ENCODE results near the gene DLGAP1. TPM values are rescaled to one million over a fixed set of nuclear protein-coding genes. Genes with fewer than 3 reads are reported as not detected.

Gene DLGAP1
- total RNA-seq, 1 experiment from 2014 or later = 23.0 TPM

GRCh38 chr18:4211111-4211837 lies 243.8 kb downstream of the DLGAP1 start:
- Mint-ChIP-seq H3K4me1 (peaks cover 26% of the 10 kb centered on the region), H3K36me3 (no peaks in the 10 kb centered on the region), H3K4me3 (no peak overlapping the region), H3K27ac (no peak overlapping the region), H3K9me3 (peaks cover 17% of the 10 kb centered on the region), H3K27me3 (ENCODE audit: low read depth) (no peaks in the 10 kb centered on the region)
- POLR2A ChIA-PET = interaction anchor here (0.5 kb wide), 1 partner anchor 676 kb away, joined by 5 read pairs; no protein-coding TSS in a partner anchor
- CTCF ChIA-PET = interaction anchor here (1.6 kb wide), 1 partner anchor 105 kb away, joined by 6 read pairs; no protein-coding TSS in a partner anchor
- TF ChIP-seq NR3C1 (CRISPR knock-in tag; conservative IDR thresholded peaks at IDR 0.05; ENCODE audit: low read depth) (no peak), MXD4 (CRISPR knock-in tag; IDR thresholded peaks at IDR 0.05; ENCODE audit: borderline replicate concordance) (no peak), ATF3 (CRISPR knock-in tag; conservative IDR thresholded peaks at IDR 0.05) (no peak), IRF1 (CRISPR knock-in tag; IDR thresholded peaks at IDR 0.05) (no peak), E2F4 (CRISPR knock-in tag; IDR thresholded peaks at IDR 0.05; ENCODE audit: borderline replicate concordance, low read depth) (no peak), ZNF425 (CRISPR knock-in tag; conservative IDR thresholded peaks at IDR 0.05) (no peak), ZNF121 (CRISPR knock-in tag; IDR thresholded peaks at IDR 0.05) (no peak)
- ATAC-seq (no peak), DNase-seq (ENCODE audit: low spot score) (no peak)

- Mint-ChIP-seq H3K4me3 (no peak overlapping the region), H3K27me3 (ENCODE audit: low read depth) (no peaks in the 10 kb centered on the region), H3K36me3 (no peaks in the 10 kb centered on the region), H3K27ac (no peak overlapping the region), H3K4me1 (peaks cover 49% of the 10 kb centered on the region), H3K9me3 (peaks cover 11% of the 10 kb centered on the region)
- ChIA-PET CTCF (interaction anchor here (1.0 to 1.2 kb wide), 3 partner anchors 26 to 102 kb away, joined by 4 to 5 read pairs (median 5); no protein-coding TSS in a partner anchor), POLR2A (no interaction called here)
- DNase-seq (ENCODE audit: low spot score) (no peak), ATAC-seq (no peak)
- TF ChIP-seq ELF4 (CRISPR knock-in tag; IDR thresholded peaks at IDR 0.05; ENCODE audit: low read depth) (no peak), SMAD3 (CRISPR knock-in tag; IDR thresholded peaks at IDR 0.05; ENCODE audit: borderline replicate concordance) (no peak), ZNF425 (CRISPR knock-in tag; conservative IDR thresholded peaks at IDR 0.05) (no peak), ATF6 (CRISPR knock-in tag; IDR thresholded peaks at IDR 0.05) (no peak), ZNF232 (CRISPR knock-in tag; IDR thresholded peaks at IDR 0.05) (no peak), MYBL2 (CRISPR knock-in tag; IDR thresholded peaks at IDR 0.05) (no peak), CBFB (CRISPR knock-in tag; IDR thresholded peaks at IDR 0.05; ENCODE audit: low read depth) (no peak), ZNF138 (CRISPR knock-in tag; conservative IDR thresholded peaks at IDR 0.05) (no peak), USF2 (CRISPR knock-in tag; IDR thresholded peaks at IDR 0.05) (no peak), CREB1 (CRISPR knock-in tag; IDR thresholded peaks at IDR 0.05) (no peak)
Measured at GRCh38 chr18:4208366-4208765, 246.7 kb downstream of the DLGAP1 start.

Data from WTC11 (cell line).